Measurements from ENCODE around the gene STK10.

DNA sequence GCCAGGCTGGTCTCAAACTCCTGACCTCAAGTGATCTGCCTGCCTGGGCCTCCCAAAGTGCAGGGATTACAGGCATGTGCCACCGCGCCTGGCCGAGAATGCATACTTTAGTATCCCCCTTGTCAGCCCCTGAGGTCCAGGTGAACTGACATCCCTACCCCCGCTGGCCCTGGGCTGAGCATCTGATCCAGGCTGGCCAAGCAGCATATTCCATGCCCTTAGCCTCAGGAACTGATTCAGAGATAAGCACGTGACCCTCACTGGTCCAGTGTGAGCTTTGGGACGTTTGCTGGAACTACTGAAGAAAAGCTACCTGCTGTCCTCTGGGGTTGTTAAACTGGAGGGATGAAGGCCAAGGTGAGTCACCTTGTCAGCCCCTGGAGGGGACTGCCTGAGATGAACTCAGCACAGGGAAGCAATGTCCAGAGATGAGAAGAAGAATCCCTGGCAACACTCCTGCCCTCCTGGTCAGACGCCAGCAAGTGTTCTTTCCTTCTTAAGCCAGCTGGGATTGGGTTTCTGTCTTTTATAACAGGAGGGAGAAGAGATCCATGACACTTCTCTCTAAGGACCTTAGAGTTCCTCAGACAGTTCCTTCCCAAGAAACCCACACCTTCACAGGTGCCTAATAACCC, 122.5 kb downstream of the STK10 start:
- TF ChIP-seq ZC3H10 (CRISPR knock-in tag; IDR thresholded peaks at IDR 0.05) (no peak), TOX (CRISPR knock-in tag; IDR thresholded peaks at IDR 0.05; ENCODE audit: borderline replicate concordance) (no peak)
- TF ChIP-seq, protein P1, sequence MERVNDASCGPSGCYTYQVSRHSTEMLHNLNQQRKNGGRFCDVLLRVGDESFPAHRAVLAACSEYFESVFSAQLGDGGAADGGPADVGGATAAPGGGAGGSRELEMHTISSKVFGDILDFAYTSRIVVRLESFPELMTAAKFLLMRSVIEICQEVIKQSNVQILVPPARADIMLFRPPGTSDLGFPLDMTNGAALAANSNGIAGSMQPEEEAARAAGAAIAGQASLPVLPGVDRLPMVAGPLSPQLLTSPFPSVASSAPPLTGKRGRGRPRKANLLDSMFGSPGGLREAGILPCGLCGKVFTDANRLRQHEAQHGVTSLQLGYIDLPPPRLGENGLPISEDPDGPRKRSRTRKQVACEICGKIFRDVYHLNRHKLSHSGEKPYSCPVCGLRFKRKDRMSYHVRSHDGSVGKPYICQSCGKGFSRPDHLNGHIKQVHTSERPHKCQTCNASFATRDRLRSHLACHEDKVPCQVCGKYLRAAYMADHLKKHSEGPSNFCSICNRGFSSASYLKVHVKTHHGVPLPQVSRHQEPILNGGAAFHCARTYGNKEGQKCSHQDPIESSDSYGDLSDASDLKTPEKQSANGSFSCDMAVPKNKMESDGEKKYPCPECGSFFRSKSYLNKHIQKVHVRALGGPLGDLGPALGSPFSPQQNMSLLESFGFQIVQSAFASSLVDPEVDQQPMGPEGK (CRISPR knock-in tag; IDR thresholded peaks at IDR 0.05; ENCODE audit: borderline replicate concordance) = no peak
